Liver (tissue), 9 donors: Measurements from ENCODE around the gene UGT1A5. TPM values are rescaled to one million over a fixed set of nuclear protein-coding genes. Genes with fewer than 3 reads are reported as not detected.

ENCODE experiments used
- DNase-seq: peaks from one replicate; pipeline ENCODE4 v3.0.0-alpha.2; 2017; ENCODE audit warnings: low spot score
- H3K27ac ChIP-seq, 2 donors: one replicate each; pipeline ENCODE4 v1.7.0; 2013; ENCODE audit warnings: inconsistent platforms in 2 of 2, low read length in 2 of 2, control low read depth in 1 of 2, low read depth in 1 of 2, mild to moderate bottlenecking in 1 of 2
- H3K27me3 ChIP-seq, 4 donors: one replicate each; pipeline versions ENCODE4 v1.6.1 to v1.7.0; 2013; ENCODE audit warnings: low read length in 3 of 4, inconsistent platforms in 1 of 4, mild to moderate bottlenecking in 1 of 4, moderate library complexity in 1 of 4; ENCODE audit not compliant: control insufficient read depth in 4 of 4, insufficient read depth in 4 of 4
- H3K36me3 ChIP-seq, 4 donors: one replicate each; pipeline versions ENCODE4 v1.6.1 to v1.7.0; 2013; ENCODE audit warnings: low read length in 3 of 4, mild to moderate bottlenecking in 3 of 4, low read depth in 1 of 4, moderate library complexity in 1 of 4; ENCODE audit not compliant: control insufficient read depth in 4 of 4, insufficient read depth in 3 of 4
- H3K4me1 ChIP-seq, 4 donors: one replicate each; pipeline versions ENCODE4 v1.6.1 to v1.7.0; 2013; ENCODE audit warnings: low read length in 3 of 4, mild to moderate bottlenecking in 3 of 4, moderate library complexity in 1 of 4; ENCODE audit not compliant: control insufficient read depth in 4 of 4, insufficient read depth in 4 of 4
- H3K4me3 ChIP-seq, 3 donors: one replicate each; pipeline versions ENCODE4 v1.6.1 to v1.7.0; 2013; ENCODE audit warnings: low read length in 3 of 3, control low read depth in 1 of 3, low read depth in 1 of 3, mild to moderate bottlenecking in 1 of 3
- H3K9ac ChIP-seq, 2 donors: one replicate each; pipeline ENCODE4 v1.7.0; 2013; ENCODE audit warnings: low read length in 2 of 2, mild to moderate bottlenecking in 2 of 2, moderate library complexity in 2 of 2, control low read depth in 1 of 2, low read depth in 1 of 2
- H3K9me3 ChIP-seq, 4 donors: one replicate each; pipeline versions ENCODE4 v1.6.1 to v1.7.0; 2013; ENCODE audit warnings: low read length in 3 of 4; ENCODE audit not compliant: control insufficient read depth in 4 of 4
- ATF3 ChIP-seq: IDR thresholded peaks from 2 replicates; pipeline ENCODE4 v1.6.1; 2016; ENCODE audit warnings: antibody characterized with exemption
- CTCF ChIP-seq: fragments of 150-350 bp; IDR thresholded peaks from 2 replicates; pipeline ENCODE4 v1.5.1; 2017; ENCODE audit warnings: improper control_type of control experiment, low read depth, low read length; ENCODE audit not compliant: missing input control
- EGR1 ChIP-seq, 2 donors: IDR thresholded peaks; 2 replicates each; pipeline ENCODE4 v1.6.1; 2016 to 2018; ENCODE audit warnings: antibody characterized with exemption in 2 of 2, low read depth in 2 of 2
- FOXA1 ChIP-seq: IDR thresholded peaks from 2 replicates; pipeline ENCODE4 v1.6.1; 2016; ENCODE audit warnings: antibody characterized with exemption
- HNF4A ChIP-seq, 2 donors: conservative IDR thresholded peaks; 2 replicates each; pipeline ENCODE4 v1.6.1; 2016; ENCODE audit warnings: antibody characterized with exemption in 2 of 2, mild to moderate bottlenecking in 2 of 2
- JUND ChIP-seq, 2 donors: IDR thresholded peaks; 2 replicates each; pipeline ENCODE4 v1.6.1; 2016; ENCODE audit warnings: antibody characterized with exemption in 2 of 2
- MAX ChIP-seq: IDR thresholded peaks from 2 replicates; pipeline ENCODE4 v1.6.1; 2016; ENCODE audit warnings: antibody characterized with exemption
- NR2F2 ChIP-seq: IDR thresholded peaks from 2 replicates; pipeline ENCODE4 v1.6.1; 2016; ENCODE audit warnings: antibody characterized with exemption
- RAD21 ChIP-seq, 2 donors: IDR thresholded peaks; 2 replicates each; pipeline ENCODE4 v1.6.1; 2016; ENCODE audit warnings: antibody characterized with exemption in 2 of 2, mild to moderate bottlenecking in 2 of 2
- RXRA ChIP-seq, 2 donors: IDR thresholded peaks; 2 replicates each; pipeline ENCODE4 v1.6.1; 2017 to 2018; ENCODE audit warnings: antibody characterized with exemption in 2 of 2, mild to moderate bottlenecking in 1 of 2
- SP1 ChIP-seq: IDR thresholded peaks from 2 replicates; pipeline ENCODE4 v1.6.1; 2018; ENCODE audit warnings: antibody characterized with exemption, mild to moderate bottlenecking
- TAF1 ChIP-seq: conservative IDR thresholded peaks from 2 replicates; pipeline ENCODE4 v1.6.1; 2016; ENCODE audit warnings: antibody characterized with exemption, mild to moderate bottlenecking
- ZBTB33 ChIP-seq: IDR thresholded peaks from 2 replicates; pipeline ENCODE4 v1.6.1; 2016; ENCODE audit warnings: antibody characterized with exemption
- WGBS: extraction: QIAGEN DNeasy Blood & Tissue Kit; methylation state at CpG from one replicate; pipeline ENCODE4 v1.1.7; 2013; 5-methylcytosine and 5-hydroxymethylcytosine counted together
- polyA plus RNA-seq, 2 donors: library from polyadenylated mRNA; stranded (reverse) in 1 of 2; unstranded in 1 of 2; fragments of 200-250 nt in 1 of 2; fragments of >200 nt in 1 of 2; fragmentation: Nextera tagmentation in 1 of 2; extraction: Ambion mirVana in 1 of 2; gene quantifications; one replicate each; pipeline versions ENCODE4 v1.2.1 to v1.2.3, GENCODE V29; 2013 to 2015
- total RNA-seq, 2 donors: library from RNA; depleted of rRNA; stranded (reverse); fragments of >200 nt; gene quantifications; one replicate each; pipeline ENCODE4 v1.2.3, GENCODE V29; 2014
- donor health status: healthy.
- donor health status: healthy.
- donor health status: healthy.
- donor health status: healthy.
- donor health status: healthy.

The UGT1A5 gene
- total and polyA plus RNA-seq, 4 donors = 0.14 to 1.8 (median 1.6) TPM; not detected in 1

GRCh38 chr2:233796254-233796653 is 83.5 kb downstream of the UGT1A5 start:
- H3K36me3 ChIP-seq = no peaks in the 10 kb centered on the region
- no peak for DNase-seq
- WGBS = 93% methylated on average over 9 of the region's 9 CpGs
- no peaks in the 10 kb centered on the region for H3K27me3 ChIP-seq
- no peak for TF ChIP-seq HNF4A (conservative IDR thresholded peaks at IDR 0.05)
- TF ChIP-seq RAD21 (IDR thresholded peaks at IDR 0.05) = no peak
- no peak for TF ChIP-seq ATF3
- TF ChIP-seq EGR1 (IDR thresholded peaks at IDR 0.05; ENCODE audit: low read depth in 2 of 2) = no peak
- no peak for TF ChIP-seq TAF1
- no peak for TF ChIP-seq SP1
- TF ChIP-seq FOXA1 = no peak
- no peak for TF ChIP-seq JUND (IDR thresholded peaks at IDR 0.05)
- TF ChIP-seq NR2F2 = no peak
- no peak for TF ChIP-seq ZBTB33
- no peak for TF ChIP-seq CTCF
- no peaks in the 10 kb centered on the region for H3K9me3 ChIP-seq
- H3K9ac ChIP-seq = no peak overlapping the region
- no peaks in the 10 kb centered on the region for H3K4me1 ChIP-seq
- H3K4me3 ChIP-seq = no peak overlapping the region
- H3K27ac ChIP-seq = no peak overlapping the region

- Histone ChIP-seq H3K27me3 (no peaks in the 10 kb centered on the region), H3K9me3 (no peaks in the 10 kb centered on the region), H3K4me3 (no peak overlapping the region), H3K27ac (no peak overlapping the region), H3K36me3 (no peaks in the 10 kb centered on the region), H3K4me1 (no peaks in the 10 kb centered on the region), H3K9ac (no peak overlapping the region)
- TF ChIP-seq CTCF (no peak), HNF4A (conservative IDR thresholded peaks at IDR 0.05) (no peak), RXRA (IDR thresholded peaks at IDR 0.05) (no peak), RAD21 (IDR thresholded peaks at IDR 0.05) (no peak), JUND (IDR thresholded peaks at IDR 0.05) (no peak), ZBTB33 (no peak), ATF3 (no peak), EGR1 (IDR thresholded peaks at IDR 0.05; ENCODE audit: low read depth in 2 of 2) (no peak), MAX (no peak), FOXA1 (no peak)
- peak; percentile 26 for DNase-seq
- 89% methylated on average over 14 of the region's 14 CpGs for WGBS
Observed at GRCh38 chr2:233798335-233799086, 85.8 kb downstream of the UGT1A5 start.
